ENCODE results near the gene BATF.

BATF gene

DNA sequence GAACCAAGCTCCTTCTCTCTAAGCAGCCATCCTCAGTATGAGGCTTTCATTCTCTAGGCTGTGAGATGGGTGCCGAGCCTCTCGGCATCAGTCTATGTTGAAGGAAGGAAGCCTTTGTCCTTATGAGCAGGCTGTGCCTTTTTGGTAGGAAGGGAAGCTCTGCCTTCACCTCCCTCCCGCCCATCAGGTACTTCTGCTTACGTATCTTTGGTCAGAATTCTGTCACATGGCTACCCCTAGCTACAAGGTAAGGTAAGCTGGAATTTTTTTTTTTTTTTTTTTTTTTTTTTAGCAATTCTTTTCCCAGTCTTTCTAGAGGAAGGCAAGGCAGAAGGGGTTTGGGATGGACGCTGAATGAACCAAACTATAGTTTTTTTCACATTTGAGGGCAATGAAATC, 16.9 kb downstream of the BATF start:
- H3K4me2 ChIP-seq (ENCODE audit: low read depth, low read length, poor library complexity, severe bottlenecking), result no peak overlapping the region
- H4K20me1 ChIP-seq (ENCODE audit: insufficient read depth, low read length, poor library complexity, severe bottlenecking), result no peaks in the 10 kb centered on the region
- no peaks in the 10 kb centered on the region for H3K9me3 ChIP-seq (ENCODE audit: insufficient read depth, low read depth, low read length)
- peaks cover 21% of the 10 kb centered on the region for H3K4me1 ChIP-seq (ENCODE audit: insufficient read depth, low read length, poor library complexity, severe bottlenecking)
- no peaks in the 10 kb centered on the region; the same call in 1 of the 2 replicates for H3K79me2 ChIP-seq (ENCODE audit: insufficient read depth, low read length)
- H3K9me2 ChIP-seq (replicated peaks; ENCODE audit: low read depth, low read length), result no peaks in the 10 kb centered on the region
- H3K9ac ChIP-seq (ENCODE audit: low read depth, low read length, poor library complexity, severe bottlenecking), result no peak overlapping the region
- no peaks in the 10 kb centered on the region for H3K36me3 ChIP-seq (ENCODE audit: insufficient read depth, low read length)
- H3K27me3 ChIP-seq (ENCODE audit: insufficient read depth, low read length, poor library complexity, severe bottlenecking), result no peaks in the 10 kb centered on the region
- peaks cover 12% of the 10 kb centered on the region for H3F3A ChIP-seq (ENCODE audit: low read depth)
- no peak for TF ChIP-seq EZH2phosphoT487 (IDR thresholded peaks at IDR 0.05; ENCODE audit: borderline replicate concordance)
- TF ChIP-seq, protein P1, sequence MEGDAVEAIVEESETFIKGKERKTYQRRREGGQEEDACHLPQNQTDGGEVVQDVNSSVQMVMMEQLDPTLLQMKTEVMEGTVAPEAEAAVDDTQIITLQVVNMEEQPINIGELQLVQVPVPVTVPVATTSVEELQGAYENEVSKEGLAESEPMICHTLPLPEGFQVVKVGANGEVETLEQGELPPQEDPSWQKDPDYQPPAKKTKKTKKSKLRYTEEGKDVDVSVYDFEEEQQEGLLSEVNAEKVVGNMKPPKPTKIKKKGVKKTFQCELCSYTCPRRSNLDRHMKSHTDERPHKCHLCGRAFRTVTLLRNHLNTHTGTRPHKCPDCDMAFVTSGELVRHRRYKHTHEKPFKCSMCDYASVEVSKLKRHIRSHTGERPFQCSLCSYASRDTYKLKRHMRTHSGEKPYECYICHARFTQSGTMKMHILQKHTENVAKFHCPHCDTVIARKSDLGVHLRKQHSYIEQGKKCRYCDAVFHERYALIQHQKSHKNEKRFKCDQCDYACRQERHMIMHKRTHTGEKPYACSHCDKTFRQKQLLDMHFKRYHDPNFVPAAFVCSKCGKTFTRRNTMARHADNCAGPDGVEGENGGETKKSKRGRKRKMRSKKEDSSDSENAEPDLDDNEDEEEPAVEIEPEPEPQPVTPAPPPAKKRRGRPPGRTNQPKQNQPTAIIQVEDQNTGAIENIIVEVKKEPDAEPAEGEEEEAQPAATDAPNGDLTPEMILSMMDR (conservative IDR thresholded peaks at IDR 0.05; ENCODE audit: low read length), result no peak
- no peak overlapping the region for H3K4me3 ChIP-seq (ENCODE audit: low read length, poor library complexity, severe bottlenecking)
- no peak overlapping the region for H2AFZ ChIP-seq (ENCODE audit: low read length)

DNA sequence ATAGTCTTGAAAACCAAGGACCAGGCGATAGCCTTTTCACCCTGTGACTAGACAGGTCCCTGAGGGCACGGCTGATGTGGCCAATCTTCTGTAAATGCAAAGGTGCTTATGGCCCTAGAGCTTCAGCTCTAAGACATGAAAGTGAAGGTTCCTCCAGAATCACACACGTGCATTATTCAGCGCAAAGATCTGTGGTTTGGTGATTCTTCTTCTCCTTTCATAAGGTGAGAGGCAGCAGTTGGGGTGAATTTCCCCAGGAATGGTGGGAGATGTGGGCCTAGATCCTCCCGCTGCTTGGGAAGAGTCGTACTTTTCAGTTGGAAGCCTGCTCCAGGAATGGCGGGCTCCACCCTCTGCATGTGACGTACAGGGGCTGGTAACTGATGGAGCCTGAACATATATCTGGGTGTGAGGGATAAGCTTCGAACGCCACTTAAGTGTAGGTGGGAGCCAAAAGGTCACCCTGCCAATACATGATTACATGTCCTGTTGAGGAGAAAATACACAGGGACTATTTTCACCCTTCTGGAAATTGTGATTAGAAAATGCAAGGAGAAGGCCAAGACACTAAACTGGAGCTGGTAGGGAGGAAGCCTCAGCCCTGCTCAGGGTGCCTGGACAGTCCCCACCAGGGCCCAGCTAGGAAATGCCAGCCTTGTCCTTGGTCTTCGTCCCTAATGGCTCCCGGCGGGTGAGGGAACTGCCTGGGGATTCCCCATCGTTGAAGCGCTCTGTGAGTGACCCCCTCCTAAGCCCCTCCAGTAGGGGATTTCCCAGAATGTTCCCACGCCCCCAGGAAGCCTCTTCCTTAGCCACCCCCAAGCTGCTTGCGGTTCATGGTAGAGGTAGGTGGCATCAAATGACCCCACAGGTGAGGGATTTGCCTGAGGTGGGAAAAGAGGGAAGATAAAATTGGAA, 17.6 kb downstream of the BATF start:
- no peaks in the 10 kb centered on the region for H3K9me2 ChIP-seq (replicated peaks; ENCODE audit: low read depth, low read length)
- no peak overlapping the region for H2AFZ ChIP-seq (ENCODE audit: low read length)
- H3F3A ChIP-seq (ENCODE audit: low read depth), result peaks cover 12% of the 10 kb centered on the region
- H4K20me1 ChIP-seq (ENCODE audit: insufficient read depth, low read length, poor library complexity, severe bottlenecking), result no peaks in the 10 kb centered on the region
- H3K9ac ChIP-seq (ENCODE audit: low read depth, low read length, poor library complexity, severe bottlenecking), result no peak overlapping the region
- no peak overlapping the region for H3K4me3 ChIP-seq (ENCODE audit: low read length, poor library complexity, severe bottlenecking)
- no peak overlapping the region for H3K4me2 ChIP-seq (ENCODE audit: low read depth, low read length, poor library complexity, severe bottlenecking)
- H3K27me3 ChIP-seq (ENCODE audit: insufficient read depth, low read length, poor library complexity, severe bottlenecking), result no peaks in the 10 kb centered on the region
- peaks cover 6% of the 10 kb centered on the region for H3K79me2 ChIP-seq (ENCODE audit: insufficient read depth, low read length)
- no peaks in the 10 kb centered on the region for H3K36me3 ChIP-seq (ENCODE audit: insufficient read depth, low read length)
- no peak for TF ChIP-seq EZH2phosphoT487 (IDR thresholded peaks at IDR 0.05; ENCODE audit: borderline replicate concordance)
- TF ChIP-seq, protein P1 (conservative IDR thresholded peaks at IDR 0.05; ENCODE audit: low read length), result no peak
- H3K9me3 ChIP-seq (ENCODE audit: insufficient read depth, low read depth, low read length), result no peaks in the 10 kb centered on the region
- H3K4me1 ChIP-seq (ENCODE audit: insufficient read depth, low read length, poor library complexity, severe bottlenecking), result peaks cover 21% of the 10 kb centered on the region

DNA sequence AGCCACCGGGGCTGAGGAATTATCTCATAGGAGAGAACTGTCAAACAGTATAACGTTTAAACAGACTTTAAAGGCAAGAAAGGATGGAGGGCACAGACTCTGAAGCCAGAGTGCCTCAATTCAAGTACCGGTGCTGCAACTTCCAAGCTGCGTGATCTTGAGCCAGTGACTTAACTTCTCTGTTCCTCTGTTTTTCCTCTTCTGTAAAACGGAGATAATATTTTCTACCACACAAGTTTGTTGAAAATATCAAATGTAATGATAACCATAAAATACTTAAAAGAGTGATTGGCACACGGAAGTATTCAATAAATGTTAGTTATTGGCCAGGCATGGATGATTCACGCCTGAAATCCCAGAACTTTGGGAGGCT, 18.2 kb downstream of the BATF start:
- H3K9me2 ChIP-seq (replicated peaks; ENCODE audit: low read depth, low read length), result no peaks in the 10 kb centered on the region
- H3F3A ChIP-seq (ENCODE audit: low read depth), result peaks cover 12% of the 10 kb centered on the region
- no peaks in the 10 kb centered on the region for H3K36me3 ChIP-seq (ENCODE audit: insufficient read depth, low read length)
- H2AFZ ChIP-seq (ENCODE audit: low read length), result no peak overlapping the region
- H4K20me1 ChIP-seq (ENCODE audit: insufficient read depth, low read length, poor library complexity, severe bottlenecking), result no peaks in the 10 kb centered on the region
- H3K79me2 ChIP-seq (ENCODE audit: insufficient read depth, low read length), result peaks cover 9% of the 10 kb centered on the region
- H3K4me3 ChIP-seq (ENCODE audit: low read length, poor library complexity, severe bottlenecking), result no peak overlapping the region
- no peak overlapping the region for H3K4me2 ChIP-seq (ENCODE audit: low read depth, low read length, poor library complexity, severe bottlenecking)
- H3K9me3 ChIP-seq (ENCODE audit: insufficient read depth, low read depth, low read length), result no peaks in the 10 kb centered on the region
- no peak overlapping the region for H3K9ac ChIP-seq (ENCODE audit: low read depth, low read length, poor library complexity, severe bottlenecking)
- H3K27me3 ChIP-seq (ENCODE audit: insufficient read depth, low read length, poor library complexity, severe bottlenecking), result no peaks in the 10 kb centered on the region
- H3K4me1 ChIP-seq (ENCODE audit: insufficient read depth, low read length, poor library complexity, severe bottlenecking), result peaks cover 21% of the 10 kb centered on the region
- TF ChIP-seq EZH2phosphoT487 (IDR thresholded peaks at IDR 0.05; ENCODE audit: borderline replicate concordance), result no peak
- TF ChIP-seq, protein P1 (conservative IDR thresholded peaks at IDR 0.05; ENCODE audit: low read length), result no peak
